HepG2 (cell line): ENCODE measurements around the gene RIN3. TPM values are rescaled to one million over a fixed set of nuclear protein-coding genes. Genes with fewer than 3 reads are reported as not detected.
A peak's percentile ranks its signal among the peaks of the same experiment; 100 is the strongest.

Source experiments
- ATAC-seq: fragments of 200-7000 bp; cut with Tn5 transposase; 3 replicates; pipeline ENCODE4 v1.9.1; 2020; ENCODE audit warnings: mild to moderate bottlenecking, moderate library complexity
- BruUV-seq: library from RNA; stranded (reverse); fragments of 400-500 nt; replicated peaks from 2 replicates; lab custom pipeline; 2021; lab: Mats Ljungman, UMichigan
- CTCF ChIA-PET: fragments of 300-600 bp; formaldehyde crosslinking; extraction: SDS; loops from one replicate; lab custom pipeline; 2021; ENCODE audit warnings: low total read pairs, inconsistent platforms, low intra/inter-chr PET ratio; lab: Yijun Ruan, JAX
- POLR2A ChIA-PET: fragments of 350-600 bp; sonication (Branson Sonifier 250); formaldehyde crosslinking; loops from one replicate; lab custom pipeline; 2020; ENCODE audit warnings: antibody characterized with exemption, inconsistent platforms; lab: Yijun Ruan, JAX
- DNase-seq: peaks from one replicate; pipeline ENCODE4 v3.0.0-alpha.2; 2015; ENCODE audit warnings: low spot score
- FAIRE-seq: peaks from 3 replicates; lab custom pipeline; 2011; peaks lifted over from hg19 to GRCh38; lab: Jason Lieb, UNC
- H2AFZ ChIP-seq: one replicate; pipeline ENCODE4 v1.6.1; 2011; ENCODE audit warnings: low read length, inconsistent platforms
- H3K27ac ChIP-seq: fragments of 300-600 bp; 3 replicates; pipeline ENCODE4 v1.8.0; 2011; ENCODE audit warnings: mixed run types, mild to moderate bottlenecking, mixed read lengths, low read length, inconsistent platforms; ENCODE audit not compliant: insufficient read depth; ENCODE audit errors: extremely low read length
- H3K27me3 ChIP-seq, 2 experiments: fragments of 200-600 bp in 1 of 2; 2 replicates in 1 of 2; 3 replicates in 1 of 2; pipeline versions ENCODE4 v1.6.0 to v1.8.0; 2011; ENCODE audit warnings: low read length in 2 of 2, mild to moderate bottlenecking in 2 of 2, moderate library complexity in 2 of 2, inconsistent platforms in 1 of 2; ENCODE audit not compliant: insufficient read depth in 2 of 2, control insufficient read depth in 1 of 2
- H3K36me3 ChIP-seq, 2 experiments: fragments of 200-600 bp in 1 of 2; replicated peaks in 1 of 2; 2 replicates in 1 of 2; 3 replicates in 1 of 2; pipeline versions ENCODE4 v1.5.1 to v1.8.0; 2011; ENCODE audit warnings: low read length in 2 of 2, inconsistent platforms in 1 of 2; ENCODE audit not compliant: insufficient read depth in 2 of 2, control insufficient read depth in 1 of 2
- H3K4me1 ChIP-seq: 2 replicates; pipeline ENCODE4 v1.5.1; 2012; ENCODE audit warnings: low read length, inconsistent platforms; ENCODE audit not compliant: insufficient read depth
- H3K4me2 ChIP-seq: 2 replicates; pipeline ENCODE4 v1.6.0; 2011; ENCODE audit warnings: low read depth, low read length, inconsistent platforms
- H3K4me3 ChIP-seq, 3 experiments: fragments of 200-600 bp in 1 of 3; sonication (generic), shearing (Covaris generic) in 1 of 3; replicated peaks in 1 of 3; 2 replicates each; pipeline ENCODE4 v1.5.1; 2011 to 2016; ENCODE audit warnings: low read length in 3 of 3, inconsistent platforms in 2 of 3, low read depth in 2 of 3, mild to moderate bottlenecking in 2 of 3, control low read depth in 1 of 3, mixed read lengths in 1 of 3; ENCODE audit not compliant: insufficient read depth in 1 of 3
- H3K79me2 ChIP-seq: one replicate; pipeline ENCODE4 v1.6.1; 2011; ENCODE audit warnings: low read length, inconsistent platforms; ENCODE audit not compliant: insufficient read depth
- H3K9ac ChIP-seq: 2 replicates; pipeline ENCODE4 v1.6.0; 2011; ENCODE audit warnings: mild to moderate bottlenecking, low read depth, low read length, inconsistent platforms; ENCODE audit not compliant: insufficient read depth
- H3K9me3 ChIP-seq: 2 replicates; pipeline ENCODE4 v1.5.1; 2012; ENCODE audit warnings: mild to moderate bottlenecking, low read length
- H4K20me1 ChIP-seq: 2 replicates; pipeline ENCODE4 v1.6.0; 2011; ENCODE audit warnings: inconsistent platforms, mild to moderate bottlenecking, low read length, moderate library complexity; ENCODE audit not compliant: insufficient read depth
- EHMT2 ChIP-seq: fragments of 200-600 bp; sonication (generic); IDR thresholded peaks from 2 replicates; pipeline ENCODE4 v1.7.0; 2017; ENCODE audit warnings: antibody characterized with exemption, low read depth, low read length, borderline replicate concordance
- MIER2 ChIP-seq: IDR thresholded peaks from 2 replicates; pipeline ENCODE4 v1.6.1; 2016; ENCODE audit warnings: missing biosample characterization, missing genetic modification reagents
- MTERF4 ChIP-seq: sonication (generic); formaldehyde crosslinking; IDR thresholded peaks from 2 replicates; pipeline ENCODE4 v1.8.0; 2023; ENCODE audit warnings: mild to moderate bottlenecking, missing genetic modification reagents
- PLRG1 ChIP-seq: fragments of 450-650 bp; conservative IDR thresholded peaks from 2 replicates; pipeline ENCODE4 v1.6.1; 2016
- SMC3 ChIP-seq: IDR thresholded peaks from 2 replicates; pipeline ENCODE4 v1.6.1; 2011; ENCODE audit warnings: low read length, improper control_type of control experiment
- SMYD3 ChIP-seq: sonication (generic); formaldehyde crosslinking; IDR thresholded peaks from 2 replicates; pipeline ENCODE4 v1.8.1; 2023; ENCODE audit warnings: mild to moderate bottlenecking, missing genetic modification reagents
- SOX13 ChIP-seq, 3 experiments: fragments of 450-650 bp in 1 of 3; sonication (generic) in 1 of 3; formaldehyde crosslinking in 1 of 3; IDR thresholded peaks in 2 of 3; conservative IDR thresholded peaks in 1 of 3; 2 replicates each; pipeline versions ENCODE4 v1.5.0 to v1.6.1; 2016 to 2020; ENCODE audit warnings: antibody characterized with exemption in 1 of 3, mild to moderate bottlenecking in 1 of 3, missing compliant biosample characterization in 1 of 3, missing genetic modification reagents in 1 of 3, moderate library complexity in 1 of 3
- SP2 ChIP-seq: sonication (generic); formaldehyde crosslinking; IDR thresholded peaks from 2 replicates; pipeline ENCODE4 v1.5.1; 2020; ENCODE audit warnings: mild to moderate bottlenecking, missing genetic modification reagents
- STAG1 ChIP-seq: sonication (generic); formaldehyde crosslinking; IDR thresholded peaks from 2 replicates; pipeline ENCODE4 v1.4.0; 2020; ENCODE audit warnings: missing genetic modification reagents
- ZNF121 ChIP-seq: sonication (generic); formaldehyde crosslinking; IDR thresholded peaks from 2 replicates; pipeline ENCODE4 v1.5.0; 2020; ENCODE audit warnings: mild to moderate bottlenecking, missing genetic modification reagents
- ZNF18 ChIP-seq: sonication (generic); formaldehyde crosslinking; IDR thresholded peaks from 2 replicates; pipeline ENCODE4 v1.8.0; 2022; ENCODE audit warnings: mild to moderate bottlenecking, missing genetic modification reagents; ENCODE audit not compliant: insufficient replicate concordance
- ZNF407 ChIP-seq: sonication (generic); formaldehyde crosslinking; IDR thresholded peaks from one replicate; pipeline ENCODE4 v1.5.1; 2020; ENCODE audit warnings: mild to moderate bottlenecking, missing genetic modification reagents; ENCODE audit errors: not compliant biosample characterization
- ZNF7 ChIP-seq: IDR thresholded peaks from 2 replicates; pipeline ENCODE4 v1.6.1; 2016; ENCODE audit warnings: missing biosample characterization, missing genetic modification reagents
- ZSCAN30 ChIP-seq: sonication (generic); formaldehyde crosslinking; IDR thresholded peaks from 2 replicates; pipeline ENCODE4 v1.5.0; 2020; ENCODE audit warnings: mild to moderate bottlenecking, missing genetic modification reagents
- WGBS: methylation state at CpG from one replicate; pipeline ENCODE4 v1.1.6; 2017; ENCODE audit warnings: low lambda C conversion rate; 5-methylcytosine and 5-hydroxymethylcytosine counted together
- in situ Hi-C: cut with HindIII; loops from 2 replicates; pipeline ENCODE4 v1.10.0; 2017; ENCODE audit warnings: low pct_unique_long_range_greater_than_20kb; ENCODE audit not compliant: extremely low pct_ligation_motif_present
- intact Hi-C: fragments of 100-400 bp; cut with micrococcal nuclease; formaldehyde crosslinking; loops from one replicate; pipeline ENCODE4 v1.10.0; 2022; ENCODE audit not compliant: unreplicated experiment
- polyA plus RNA-seq, 8 experiments: library from polyadenylated mRNA; depleted of rRNA in 3 of 8; stranded (reverse) in 7 of 8; unstranded in 1 of 8; fragments of >200 nt; fragmentation: Illumina TruSeq in 4 of 8; extraction: Trizol in 4 of 8; gene quantifications; 2 replicates each; pipeline versions ENCODE4 v1.2.1 to v1.2.3, GENCODE V29; 2011 to 2016; ENCODE audit warnings: low read depth in 4 of 8, missing spikeins in 1 of 8, mixed read lengths in 1 of 8; ENCODE audit not compliant: insufficient read depth in 1 of 8
- total RNA-seq, 5 experiments: library from RNA; depleted of rRNA; stranded (reverse); fragments of >200 nt; fragmentation: Illumina TruSeq; extraction: Trizol; gene quantifications; 2 replicates each; pipeline ENCODE4 v1.2.3, GENCODE V29; 2016; ENCODE audit warnings: low read depth in 1 of 5

The RIN3 gene
- total and polyA plus RNA-seq, 2 of the 13 experiments (the other 11 are each of a cell fraction or from before 2014, with no cell fraction given) = 2.3 to 3.6 TPM

- H3K4me1 ChIP-seq = peaks cover 6% of the 10 kb centered on the region; the same call in 1 of the 2 replicates
- in situ Hi-C loops = no loop called here
- BruUV-seq = no TSS peak
- DNase-seq (no peak), FAIRE-seq (no peak), ATAC-seq (peak; percentile 39; the same call in 1 of the 3 replicates)
- H3K4me2 ChIP-seq = no peak overlapping the region
- no peak overlapping the region for H2AFZ ChIP-seq
- no peak overlapping the region for H3K4me3 ChIP-seq
- peaks cover 3 to 9% of the 10 kb centered on the region in 2 experiments; a peak in 3 of 5 replicates for H3K27me3 ChIP-seq
- intact Hi-C loops = no loop called here
- H3K9ac ChIP-seq = no peak overlapping the region
- H4K20me1 ChIP-seq = no peaks in the 10 kb centered on the region
- POLR2A ChIA-PET = interaction anchor here (0.8 kb wide), 1 partner anchor 22 kb away, joined by 3 read pairs; no protein-coding TSS in a partner anchor
- no peaks in the 10 kb centered on the region for H3K79me2 ChIP-seq
- H3K36me3 ChIP-seq = no peaks in the 10 kb centered on the region
- CTCF ChIA-PET = no interaction called here
- H3K9me3 ChIP-seq = no peaks in the 10 kb centered on the region
- no peak overlapping the region for H3K27ac ChIP-seq
- WGBS = 0% methylated on average over 1 of the region's 1 CpG
- TF ChIP-seq ZNF18 (CRISPR knock-in tag) (no peak), SMC3 (peak; percentile 33; the same call in 1 of the 2 replicates), STAG1 (CRISPR knock-in tag) (peak; percentile 13; the same call in 1 of the 2 replicates), EHMT2 (no peak), MTERF4 (CRISPR knock-in tag) (no peak), SP2 (CRISPR knock-in tag) (no peak), MIER2 (CRISPR knock-in tag) (no peak), ZNF7 (CRISPR knock-in tag) (0 out of 2 replicates have a peak, but pooled peaks have one; percentile 12), SMYD3 (CRISPR knock-in tag) (no peak), ZNF121 (CRISPR knock-in tag) (no peak), ZNF407 (CRISPR knock-in tag) (no peak), SOX13 (IDR thresholded peaks at IDR 0.05) (no peak), SOX13 (CRISPR knock-in tag; conservative IDR thresholded peaks at IDR 0.05 in 1 of 2, IDR thresholded peaks at IDR 0.05 in 1 of 2) (no peak), ZSCAN30 (CRISPR knock-in tag) (no peak), PLRG1 (no peak)
Measured at GRCh38 chr14:92481386-92481785, 32.2 kb upstream of the RIN3 start.
